Measurements from ENCODE around the gene CDK17. TPM values are rescaled to one million over a fixed set of nuclear protein-coding genes. Genes with fewer than 3 reads are reported as not detected.

CDK17 gene
- total RNA-seq, 1 donor from 2014 or later, result 35.9 TPM

DNA sequence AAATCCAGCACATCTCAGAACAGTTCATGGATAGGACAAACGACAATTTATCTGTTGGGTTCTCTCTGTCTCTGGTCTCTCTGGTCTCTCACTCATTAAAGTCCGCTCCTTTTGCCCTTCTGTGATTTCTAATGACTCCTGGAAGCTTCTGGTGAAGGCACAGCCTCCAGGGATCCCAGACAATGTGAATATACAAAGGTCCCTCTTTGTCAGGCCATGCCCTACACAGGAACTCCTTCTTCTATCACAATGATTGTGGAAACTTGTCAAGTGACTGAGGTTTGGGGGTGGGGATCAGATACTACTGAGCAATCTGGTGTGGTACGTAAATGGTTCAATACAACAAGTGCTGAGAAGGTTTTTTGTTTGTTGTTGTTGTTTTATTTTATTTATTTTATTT lies 42.7 kb upstream of the CDK17 start:
- Mint-ChIP-seq H3K36me3 (ENCODE audit: insufficient read depth) (no peaks in the 10 kb centered on the region), H3K9me3 (ENCODE audit: low read depth) (no peaks in the 10 kb centered on the region), H3K4me3 (ENCODE audit: low read depth) (no peak overlapping the region), H3K27me3 (no peaks in the 10 kb centered on the region), H3K27ac (peak overlapping the region; percentile 59), H3K4me1 (ENCODE audit: low read depth) (peaks cover 3% of the 10 kb centered on the region)
- no peak for TF ChIP-seq CTCF (IDR thresholded peaks at IDR 0.05; ENCODE audit: unreplicated experiment)
- DNase-seq (ENCODE audit: low spot score, unreplicated experiment), result no peak

GRCh38 chr12:96441816-96442215 lies 41.6 kb upstream of the CDK17 start:
- Mint-ChIP-seq H3K27ac (no peak overlapping the region), H3K4me1 (ENCODE audit: low read depth) (peaks cover 3% of the 10 kb centered on the region), H3K9me3 (ENCODE audit: low read depth) (no peaks in the 10 kb centered on the region), H3K27me3 (no peaks in the 10 kb centered on the region), H3K4me3 (ENCODE audit: low read depth) (no peak overlapping the region), H3K36me3 (ENCODE audit: insufficient read depth) (no peaks in the 10 kb centered on the region)
- no peak for DNase-seq (ENCODE audit: low spot score, unreplicated experiment)
- TF ChIP-seq CTCF (IDR thresholded peaks at IDR 0.05; ENCODE audit: unreplicated experiment), result no peak

DNA sequence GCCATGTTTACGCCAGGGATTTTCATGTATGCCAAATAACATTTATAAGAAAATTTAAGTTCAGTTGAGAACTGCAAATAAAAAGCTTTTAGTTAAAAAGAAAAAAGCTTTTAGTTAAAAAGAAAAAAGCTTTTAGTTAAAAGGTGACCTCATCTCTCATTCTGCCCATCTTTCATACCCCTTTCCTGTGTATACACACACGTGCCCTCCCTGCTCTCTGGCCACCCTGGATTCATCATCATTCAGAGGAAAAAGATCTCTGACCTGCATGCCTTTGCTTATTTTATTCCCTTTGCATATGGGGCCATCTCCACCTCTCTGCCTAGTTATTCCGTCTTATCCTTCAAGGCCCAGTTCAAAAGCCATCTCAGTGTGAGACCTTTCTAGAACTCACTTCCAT lies 38.1 kb upstream of the CDK17 start:
- Mint-ChIP-seq H3K36me3 (ENCODE audit: insufficient read depth) (no peaks in the 10 kb centered on the region), H3K27me3 (no peaks in the 10 kb centered on the region)

GRCh38 chr12:96437171-96437445 lies 36.9 kb upstream of the CDK17 start:
- H3K27ac Mint-ChIP-seq, result no peak overlapping the region
- no peak overlapping the region for H3K4me3 Mint-ChIP-seq (ENCODE audit: low read depth)
- no peak for DNase-seq (ENCODE audit: low spot score, unreplicated experiment)
- no peaks in the 10 kb centered on the region for H3K9me3 Mint-ChIP-seq (ENCODE audit: low read depth)
- no peaks in the 10 kb centered on the region for H3K36me3 Mint-ChIP-seq (ENCODE audit: insufficient read depth)
- no peak for TF ChIP-seq CTCF (IDR thresholded peaks at IDR 0.05; ENCODE audit: unreplicated experiment)
- H3K27me3 Mint-ChIP-seq, result no peaks in the 10 kb centered on the region
- no peaks in the 10 kb centered on the region for H3K4me1 Mint-ChIP-seq (ENCODE audit: low read depth)

More for the DNA sequence above, 38.1 kb upstream of the CDK17 start:
- no peak overlapping the region for H3K4me3 Mint-ChIP-seq (ENCODE audit: low read depth)
- H3K4me1 Mint-ChIP-seq (ENCODE audit: low read depth), result peaks cover 3% of the 10 kb centered on the region
- H3K9me3 Mint-ChIP-seq (ENCODE audit: low read depth), result no peaks in the 10 kb centered on the region
- no peak overlapping the region for H3K27ac Mint-ChIP-seq
- DNase-seq (ENCODE audit: low spot score, unreplicated experiment), result no peak
- no peak for TF ChIP-seq CTCF (IDR thresholded peaks at IDR 0.05; ENCODE audit: unreplicated experiment)

DNA sequence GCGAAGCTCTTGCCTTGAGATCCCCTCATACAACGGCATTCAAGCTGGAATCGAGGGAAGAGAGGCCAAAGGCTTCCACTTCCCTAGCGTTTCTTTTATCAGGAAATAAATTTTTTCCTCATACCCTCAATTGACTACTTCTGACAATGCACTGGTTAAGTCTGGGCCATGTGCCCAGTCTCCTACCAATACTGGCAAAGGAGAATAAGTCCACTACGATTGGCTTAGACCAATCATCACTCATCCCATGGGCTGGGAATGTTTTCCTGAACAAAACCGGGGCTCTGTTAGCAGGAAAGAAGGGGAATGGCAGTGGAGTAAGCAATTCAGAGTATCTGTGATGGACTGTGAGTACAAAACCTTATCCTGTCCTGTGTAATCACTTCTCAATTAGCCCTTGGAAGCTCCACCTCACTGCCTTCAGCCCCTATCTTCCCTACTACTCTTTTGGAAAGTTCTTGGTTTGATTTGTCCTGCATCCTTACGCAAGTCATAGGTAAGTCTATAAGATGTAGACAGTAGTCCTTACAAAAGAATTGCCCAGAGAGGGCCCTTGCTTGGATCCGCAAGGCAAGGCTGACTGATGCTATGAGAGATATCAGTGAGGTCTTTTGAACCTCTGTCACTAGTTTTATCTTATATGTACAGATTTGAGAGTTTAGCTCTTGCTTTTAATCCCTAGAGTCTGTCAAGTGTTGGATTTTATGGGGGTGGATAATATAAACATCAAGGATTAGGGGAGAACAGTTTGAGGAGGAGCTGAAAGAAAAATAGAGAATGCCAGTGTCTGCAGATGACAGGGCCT lies 36.3 kb upstream of the CDK17 start:
- Mint-ChIP-seq H3K4me3 (ENCODE audit: low read depth) (no peak overlapping the region), H3K4me1 (ENCODE audit: low read depth) (no peaks in the 10 kb centered on the region), H3K27me3 (no peaks in the 10 kb centered on the region), H3K9me3 (ENCODE audit: low read depth) (no peaks in the 10 kb centered on the region), H3K36me3 (ENCODE audit: insufficient read depth) (no peaks in the 10 kb centered on the region), H3K27ac (no peak overlapping the region)
- no peak for DNase-seq (ENCODE audit: low spot score, unreplicated experiment)
- no peak for TF ChIP-seq CTCF (IDR thresholded peaks at IDR 0.05; ENCODE audit: unreplicated experiment)

Measured in progenitor cell of endocrine pancreas (in vitro differentiated cells).